Activated CD4-positive, alpha-beta T cell treated with anti-CD3 and anti-CD28 coated beads, Interleukin-2, amount 50 U/mL, for 4 hours (primary cell): ENCODE measurements around the gene MDK.

Source experiments
- DNase-seq, 2 experiments: peaks; one replicate each; pipeline ENCODE4 v3.0.0-alpha.2; 2020

The MDK gene

GRCh38 chr11:46381048-46381818, at the start of gene MDK:
MDK (plus strand) TSS chr11:46381669; CDS start chr11:46382058, 389 bp downstream.
- no peak for DNase-seq

GRCh38 chr11:46332093-46332567, 49.3 kb upstream of the MDK start:
- no peak for DNase-seq

GRCh38 chr11:46332568-46333393, 48.7 kb upstream of the MDK start:
- peak; percentile 67 to 75 for DNase-seq

GRCh38 chr11:46333394-46333947, 48.0 kb upstream of the MDK start:
- DNase-seq, result peak in 1 of 2 experiments; percentile 21

- DNase-seq, result no peak
Observed at GRCh38 chr11:46334211-46334610, 47.3 kb upstream of the MDK start.

GRCh38 chr11:46335271-46335670, 46.2 kb upstream of the MDK start:
- no peak for DNase-seq

- no peak for DNase-seq
Observed at GRCh38 chr11:46335890-46336562, 45.4 kb upstream of the MDK start.

GRCh38 chr11:46336563-46337180, 44.8 kb upstream of the MDK start:
- no peak for DNase-seq

- no peak for DNase-seq
Observed at GRCh38 chr11:46337626-46338345, 43.7 kb upstream of the MDK start.

- no peak for DNase-seq
Observed at GRCh38 chr11:46338636-46338987, 42.9 kb upstream of the MDK start.

- DNase-seq, result no peak
Observed at GRCh38 chr11:46338988-46339666, 42.3 kb upstream of the MDK start.

- no peak for DNase-seq
Observed at GRCh38 chr11:46339816-46340215, 41.7 kb upstream of the MDK start.

- no peak for DNase-seq
Observed at GRCh38 chr11:46341454-46341853, 40.0 kb upstream of the MDK start.

- DNase-seq, result no peak
Observed at GRCh38 chr11:46342239-46342638, 39.2 kb upstream of the MDK start.

GRCh38 chr11:46343520-46343919, 37.9 kb upstream of the MDK start:
- no peak for DNase-seq

GRCh38 chr11:46345131-46345597, 36.3 kb upstream of the MDK start:
- DNase-seq, result no peak

GRCh38 chr11:46345881-46346484, 35.5 kb upstream of the MDK start:
- no peak for DNase-seq

- peak; percentile 75 to 82 for DNase-seq
Observed at GRCh38 chr11:46346886-46347636, 34.4 kb upstream of the MDK start, which contains the start of gene DGKZ. DGKZ (plus strand) TSS chr11:46347463; CDS start chr11:46347660, 197 bp downstream.

GRCh38 chr11:46347637-46348311, 33.7 kb upstream of the MDK start:
- no peak for DNase-seq
